ENCODE measurements around the gene ZC3H12A.

ZC3H12A gene

DNA sequence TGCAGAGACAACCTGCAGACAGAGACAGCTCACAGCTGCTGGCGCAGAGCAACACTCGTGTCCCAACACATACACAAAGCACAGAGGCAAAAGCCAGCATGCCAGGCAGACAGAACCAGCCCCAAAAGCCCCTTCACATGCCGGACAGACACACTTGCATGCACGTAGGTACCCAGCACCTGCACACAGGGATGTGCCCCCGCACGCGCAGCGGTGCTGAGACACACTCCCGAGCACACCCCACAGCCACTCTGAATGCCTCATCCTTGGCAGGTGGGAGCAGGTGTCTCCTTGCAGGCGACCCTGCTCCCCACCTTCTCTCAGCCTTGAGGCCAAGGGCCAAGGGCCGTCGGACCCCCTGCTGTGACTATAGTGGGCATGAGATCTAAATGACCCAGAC is 41.2 kb upstream of the ZC3H12A start:
- TF ChIP-seq, protein P1, sequence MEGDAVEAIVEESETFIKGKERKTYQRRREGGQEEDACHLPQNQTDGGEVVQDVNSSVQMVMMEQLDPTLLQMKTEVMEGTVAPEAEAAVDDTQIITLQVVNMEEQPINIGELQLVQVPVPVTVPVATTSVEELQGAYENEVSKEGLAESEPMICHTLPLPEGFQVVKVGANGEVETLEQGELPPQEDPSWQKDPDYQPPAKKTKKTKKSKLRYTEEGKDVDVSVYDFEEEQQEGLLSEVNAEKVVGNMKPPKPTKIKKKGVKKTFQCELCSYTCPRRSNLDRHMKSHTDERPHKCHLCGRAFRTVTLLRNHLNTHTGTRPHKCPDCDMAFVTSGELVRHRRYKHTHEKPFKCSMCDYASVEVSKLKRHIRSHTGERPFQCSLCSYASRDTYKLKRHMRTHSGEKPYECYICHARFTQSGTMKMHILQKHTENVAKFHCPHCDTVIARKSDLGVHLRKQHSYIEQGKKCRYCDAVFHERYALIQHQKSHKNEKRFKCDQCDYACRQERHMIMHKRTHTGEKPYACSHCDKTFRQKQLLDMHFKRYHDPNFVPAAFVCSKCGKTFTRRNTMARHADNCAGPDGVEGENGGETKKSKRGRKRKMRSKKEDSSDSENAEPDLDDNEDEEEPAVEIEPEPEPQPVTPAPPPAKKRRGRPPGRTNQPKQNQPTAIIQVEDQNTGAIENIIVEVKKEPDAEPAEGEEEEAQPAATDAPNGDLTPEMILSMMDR (IDR thresholded peaks at IDR 0.05; ENCODE audit: low read depth, low read length, missing control alignments): no peak
- Histone ChIP-seq H3K27ac (no peak overlapping the region), H3K27me3 (replicated peaks) (peaks cover 2% of the 10 kb centered on the region), H3K36me3 (replicated peaks) (no peaks in the 10 kb centered on the region), H3K4me3 (ENCODE audit: low read depth, low read length) (no peak overlapping the region)
- DNase-seq: no peak
- in situ Hi-C loops (cut with HindIII; ENCODE audit: low pct_ligation_motif_present, low sequenced_read_pairs): no loop called here

DNA sequence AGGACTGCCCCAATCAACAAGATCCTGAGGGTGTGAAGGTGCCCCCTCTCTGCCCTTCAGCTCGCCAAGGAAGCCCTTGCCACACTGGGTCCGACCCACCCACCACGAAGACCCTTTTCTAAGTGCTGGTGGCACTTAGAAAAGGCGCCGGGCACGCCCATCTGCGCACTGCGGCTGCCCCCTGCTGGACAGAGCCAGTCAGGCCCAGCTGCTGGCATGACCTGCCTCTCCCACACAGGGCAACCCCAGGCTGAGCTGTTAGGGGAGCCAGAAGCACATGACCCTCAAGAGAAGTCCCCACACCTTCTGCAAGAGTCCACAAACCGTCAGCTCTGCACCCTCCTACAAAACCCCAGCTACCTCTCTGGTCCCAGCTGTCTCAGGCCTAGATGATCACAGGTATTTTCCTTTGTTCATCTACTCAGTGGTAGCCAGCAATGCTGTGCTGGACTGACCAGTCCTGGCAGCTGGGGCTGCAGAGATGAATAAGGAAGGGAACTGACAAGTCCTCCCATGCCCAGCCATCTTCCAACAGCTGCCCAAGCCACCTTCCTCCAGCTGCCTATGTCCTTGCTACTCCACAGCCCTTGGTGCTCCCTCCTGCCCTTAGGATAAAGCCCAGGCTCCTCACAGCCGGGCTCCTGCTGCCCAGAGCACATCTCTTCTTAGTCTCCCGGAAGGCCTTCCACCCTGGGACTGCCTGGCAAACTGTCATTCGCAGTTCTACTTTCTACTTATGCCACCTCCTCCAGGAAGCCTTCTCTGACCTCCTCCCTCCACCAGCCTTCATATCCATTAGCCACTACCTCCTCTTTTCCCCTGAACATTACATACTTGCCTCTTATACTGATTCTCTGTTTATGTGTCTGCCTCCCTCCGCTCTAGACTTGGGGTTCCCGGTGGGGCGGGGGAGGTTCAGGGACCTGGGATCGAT is 39.8 kb upstream of the ZC3H12A start:
- in situ Hi-C loops (cut with HindIII; ENCODE audit: low pct_ligation_motif_present, low sequenced_read_pairs): no loop called here
- TF ChIP-seq, protein P1 (IDR thresholded peaks at IDR 0.05; ENCODE audit: low read depth, low read length, missing control alignments): peak; percentile 99
- Histone ChIP-seq H3K36me3 (replicated peaks) (no peaks in the 10 kb centered on the region), H3K27me3 (replicated peaks) (peaks cover 2% of the 10 kb centered on the region), H3K27ac (no peak overlapping the region), H3K4me3 (ENCODE audit: low read depth, low read length) (no peak overlapping the region)
- DNase-seq: peak; percentile 38

DNA sequence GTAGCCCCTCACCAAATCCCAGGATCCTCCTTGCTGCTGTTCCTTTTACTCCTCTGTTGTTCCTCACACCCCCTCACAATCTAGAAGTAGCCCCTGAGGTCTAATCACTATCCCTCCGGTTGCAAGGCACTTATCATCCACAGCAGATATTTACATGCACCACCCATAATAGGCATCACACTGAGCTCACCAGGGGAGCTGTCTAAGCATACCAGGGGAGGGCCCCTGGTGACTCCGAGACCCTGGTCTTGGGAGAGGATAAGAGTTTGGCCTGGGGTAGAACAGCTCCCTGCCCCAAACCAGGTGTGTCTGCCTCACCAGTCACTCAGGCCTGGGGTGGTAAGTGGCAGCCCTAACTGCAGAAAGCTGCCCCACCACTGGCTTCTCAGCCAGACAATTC is 37.3 kb upstream of the ZC3H12A start:
- no peak overlapping the region for H3K4me3 ChIP-seq (ENCODE audit: low read depth, low read length)
- H3K36me3 ChIP-seq (replicated peaks): no peaks in the 10 kb centered on the region
- no peak overlapping the region for H3K27ac ChIP-seq
- peaks cover 5% of the 10 kb centered on the region for H3K27me3 ChIP-seq (replicated peaks)
- no peak for DNase-seq
- in situ Hi-C loops (cut with HindIII; ENCODE audit: low pct_ligation_motif_present, low sequenced_read_pairs): no loop called here
- TF ChIP-seq, protein P1 (IDR thresholded peaks at IDR 0.05; ENCODE audit: low read depth, low read length, missing control alignments): no peak

DNA sequence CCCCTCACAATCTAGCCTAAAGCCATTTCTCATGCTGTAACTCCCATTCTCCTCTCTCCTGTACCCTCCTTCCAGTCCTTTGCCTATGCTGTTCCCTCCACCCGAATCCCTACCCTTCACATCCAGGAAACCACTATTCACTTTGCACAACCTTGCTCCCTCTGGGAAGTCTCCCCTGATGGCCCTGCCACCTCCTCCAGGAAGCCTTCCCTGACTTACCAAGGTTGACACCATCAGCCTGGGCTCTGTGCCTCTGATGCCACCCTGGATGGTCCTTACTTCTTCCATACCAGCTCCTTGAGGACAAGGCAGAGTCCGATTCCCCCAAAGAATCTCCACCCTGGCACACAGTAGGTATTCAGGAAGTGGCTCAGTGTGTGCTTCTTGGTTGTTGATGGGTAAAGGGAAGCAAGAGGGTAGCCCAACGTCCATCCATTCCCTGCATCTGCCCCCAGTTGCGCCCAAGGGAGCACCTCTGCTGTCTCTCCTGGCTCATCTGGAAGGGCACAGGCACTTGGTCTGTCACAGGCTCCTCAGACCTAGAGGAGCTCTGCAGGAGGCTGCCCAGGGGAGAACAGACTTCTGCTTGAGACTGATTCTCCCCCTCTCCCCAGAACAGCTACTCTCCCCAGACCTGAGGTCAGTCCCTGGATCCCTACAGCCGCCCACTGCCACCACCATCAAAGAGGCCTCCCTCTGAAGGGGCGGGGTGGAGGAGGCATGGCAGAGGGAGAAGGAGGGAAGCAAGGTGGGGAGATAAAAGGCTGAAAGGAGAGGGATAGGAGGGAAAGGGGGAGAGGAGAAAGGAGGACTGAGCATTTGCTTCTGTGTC is 36.1 kb upstream of the ZC3H12A start:
- no peaks in the 10 kb centered on the region for H3K36me3 ChIP-seq (replicated peaks)
- no peak overlapping the region for H3K4me3 ChIP-seq (ENCODE audit: low read depth, low read length)
- no peak overlapping the region for H3K27ac ChIP-seq
- H3K27me3 ChIP-seq (replicated peaks): peaks cover 5% of the 10 kb centered on the region
- in situ Hi-C loops (cut with HindIII; ENCODE audit: low pct_ligation_motif_present, low sequenced_read_pairs): no loop called here
- DNase-seq: no peak
- TF ChIP-seq, protein P1 (IDR thresholded peaks at IDR 0.05; ENCODE audit: low read depth, low read length, missing control alignments): no peak

DNA sequence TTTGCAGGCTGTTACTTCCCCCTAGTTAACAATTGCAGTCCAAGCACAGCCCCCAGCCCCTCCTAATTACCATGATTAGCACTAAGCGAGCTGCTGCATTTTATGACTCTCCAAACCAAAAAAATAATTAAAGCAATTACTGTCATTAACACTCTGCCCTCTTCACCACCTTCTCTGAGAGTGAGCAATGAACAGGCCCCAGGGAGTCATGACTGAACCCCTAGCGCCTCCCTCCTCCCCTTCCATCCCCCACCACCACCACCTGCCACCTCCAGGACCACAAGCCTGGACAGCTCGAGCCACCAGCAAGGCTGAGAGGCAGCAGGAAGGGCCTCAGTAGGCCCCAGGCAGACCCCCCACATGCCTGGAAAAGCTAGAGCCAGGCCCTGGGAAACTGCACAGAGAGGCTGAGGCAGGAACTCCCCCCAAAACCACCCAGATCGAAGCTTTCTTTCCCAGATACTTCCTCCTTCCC is 35.5 kb upstream of the ZC3H12A start:
- no peak for DNase-seq
- Histone ChIP-seq H3K27me3 (replicated peaks) (peaks cover 5% of the 10 kb centered on the region), H3K36me3 (replicated peaks) (no peaks in the 10 kb centered on the region), H3K27ac (no peak overlapping the region), H3K4me3 (ENCODE audit: low read depth, low read length) (no peak overlapping the region)
- in situ Hi-C loops (cut with HindIII; ENCODE audit: low pct_ligation_motif_present, low sequenced_read_pairs): no loop called here
- TF ChIP-seq, protein P1 (IDR thresholded peaks at IDR 0.05; ENCODE audit: low read depth, low read length, missing control alignments): no peak
